ENCODE results near the gene APP.
A peak's percentile ranks its signal among the peaks of the same experiment; 100 is the strongest.
"Not testable (repeated sequence)": the region's sequence is repeated elsewhere in the genome, so short reads cannot be mapped to it uniquely, and the experiment has no call there.

Gene APP

GRCh38 chr21:26147535-26147934 is 23.0 kb downstream of the APP start:
- Mint-ChIP-seq H3K4me1 (ENCODE audit: low read depth) (peaks cover 9% of the 10 kb centered on the region), H3K4me3 (no peak overlapping the region), H3K9me3 (no peaks in the 10 kb centered on the region), H3K27ac (no peak overlapping the region), H3K27me3 (ENCODE audit: low read depth) (no peaks in the 10 kb centered on the region), H3K36me3 (ENCODE audit: low read depth) (peaks cover 2% of the 10 kb centered on the region)

- peaks cover 2% of the 10 kb centered on the region for H3K36me3 Mint-ChIP-seq (ENCODE audit: low read depth)
- H3K9me3 Mint-ChIP-seq, result no peaks in the 10 kb centered on the region
- no peak overlapping the region for H3K4me3 Mint-ChIP-seq
- H3K27me3 Mint-ChIP-seq (ENCODE audit: low read depth), result no peaks in the 10 kb centered on the region
- peaks cover 9% of the 10 kb centered on the region for H3K4me1 Mint-ChIP-seq (ENCODE audit: low read depth)
- H3K27ac Mint-ChIP-seq, result no peak overlapping the region
Observed at GRCh38 chr21:26146681-26147080, 23.9 kb downstream of the APP start.

- Mint-ChIP-seq H3K27ac (no peak overlapping the region), H3K4me1 (ENCODE audit: low read depth) (peaks cover 11% of the 10 kb centered on the region), H3K27me3 (ENCODE audit: low read depth) (no peaks in the 10 kb centered on the region), H3K9me3 (no peaks in the 10 kb centered on the region), H3K4me3 (no peak overlapping the region), H3K36me3 (ENCODE audit: low read depth) (peaks cover 2% of the 10 kb centered on the region)
Observed at GRCh38 chr21:26144031-26144430, 26.5 kb downstream of the APP start.

- Mint-ChIP-seq H3K27me3 (ENCODE audit: low read depth) (no peaks in the 10 kb centered on the region), H3K9me3 (no peaks in the 10 kb centered on the region), H3K27ac (no peak overlapping the region), H3K4me1 (ENCODE audit: low read depth) (peaks cover 3% of the 10 kb centered on the region), H3K36me3 (ENCODE audit: low read depth) (no peaks in the 10 kb centered on the region), H3K4me3 (no peak overlapping the region)
Observed at GRCh38 chr21:26142363-26142762, 28.2 kb downstream of the APP start.

- Mint-ChIP-seq H3K27me3 (ENCODE audit: low read depth) (no peaks in the 10 kb centered on the region), H3K4me1 (ENCODE audit: low read depth) (peaks cover 11% of the 10 kb centered on the region), H3K9me3 (no peaks in the 10 kb centered on the region), H3K27ac (no peak overlapping the region), H3K4me3 (no peak overlapping the region), H3K36me3 (ENCODE audit: low read depth) (no peaks in the 10 kb centered on the region)
Observed at GRCh38 chr21:26140926-26141325, 29.6 kb downstream of the APP start.

- H3K9me3 Mint-ChIP-seq, result no peaks in the 10 kb centered on the region
- H3K36me3 Mint-ChIP-seq (ENCODE audit: low read depth), result no peaks in the 10 kb centered on the region
- H3K4me1 Mint-ChIP-seq (ENCODE audit: low read depth), result peaks cover 11% of the 10 kb centered on the region
- no peaks in the 10 kb centered on the region for H3K27me3 Mint-ChIP-seq (ENCODE audit: low read depth)
- H3K4me3 Mint-ChIP-seq, result no peak overlapping the region
- no peak overlapping the region for H3K27ac Mint-ChIP-seq
Observed at GRCh38 chr21:26140164-26140579, 30.4 kb downstream of the APP start.

- no peaks in the 10 kb centered on the region for H3K9me3 Mint-ChIP-seq
- peaks cover 12% of the 10 kb centered on the region for H3K4me1 Mint-ChIP-seq (ENCODE audit: low read depth)
- H3K36me3 Mint-ChIP-seq (ENCODE audit: low read depth), result no peaks in the 10 kb centered on the region
- H3K27me3 Mint-ChIP-seq (ENCODE audit: low read depth), result no peaks in the 10 kb centered on the region
- no peak overlapping the region for H3K27ac Mint-ChIP-seq
- H3K4me3 Mint-ChIP-seq, result no peak overlapping the region
Observed at GRCh38 chr21:26138615-26139257, 31.8 kb downstream of the APP start.

- no peaks in the 10 kb centered on the region for H3K27me3 Mint-ChIP-seq (ENCODE audit: low read depth)
- no peaks in the 10 kb centered on the region for H3K36me3 Mint-ChIP-seq (ENCODE audit: low read depth)
- peaks cover 12% of the 10 kb centered on the region for H3K4me1 Mint-ChIP-seq (ENCODE audit: low read depth)
- no peaks in the 10 kb centered on the region for H3K9me3 Mint-ChIP-seq
- no peak overlapping the region for H3K4me3 Mint-ChIP-seq
- no peak overlapping the region for H3K27ac Mint-ChIP-seq
Observed at GRCh38 chr21:26137379-26138060, 33.0 kb downstream of the APP start.

GRCh38 chr21:26136671-26137070 is 33.9 kb downstream of the APP start:
- peaks cover 12% of the 10 kb centered on the region for H3K4me1 Mint-ChIP-seq (ENCODE audit: low read depth)
- peak overlapping the region; percentile 31 for H3K4me3 Mint-ChIP-seq
- H3K27me3 Mint-ChIP-seq (ENCODE audit: low read depth), result no peaks in the 10 kb centered on the region
- H3K27ac Mint-ChIP-seq, result no peak overlapping the region
- H3K36me3 Mint-ChIP-seq (ENCODE audit: low read depth), result no peaks in the 10 kb centered on the region
- H3K9me3 Mint-ChIP-seq, result no peaks in the 10 kb centered on the region

GRCh38 chr21:26135520-26135919 is 35.0 kb downstream of the APP start:
- no peak overlapping the region for H3K27ac Mint-ChIP-seq
- H3K9me3 Mint-ChIP-seq, result no peaks in the 10 kb centered on the region
- no peaks in the 10 kb centered on the region for H3K27me3 Mint-ChIP-seq (ENCODE audit: low read depth)
- peaks cover 12% of the 10 kb centered on the region for H3K4me1 Mint-ChIP-seq (ENCODE audit: low read depth)
- no peak overlapping the region for H3K4me3 Mint-ChIP-seq
- no peaks in the 10 kb centered on the region for H3K36me3 Mint-ChIP-seq (ENCODE audit: low read depth)

GRCh38 chr21:26131554-26131953 is 39.0 kb downstream of the APP start:
- H3K36me3 Mint-ChIP-seq (ENCODE audit: low read depth), result no peaks in the 10 kb centered on the region
- H3K9me3 Mint-ChIP-seq, result no peaks in the 10 kb centered on the region

GRCh38 chr21:26131053-26131452 is 39.5 kb downstream of the APP start:
- H3K9me3 Mint-ChIP-seq; H3K27me3 Mint-ChIP-seq (ENCODE audit: low read depth); H3K27ac Mint-ChIP-seq; H3K4me3 Mint-ChIP-seq; H3K4me1 Mint-ChIP-seq (ENCODE audit: low read depth); H3K36me3 Mint-ChIP-seq (ENCODE audit: low read depth): not testable (repeated sequence)

More at GRCh38 chr21:26131554-26131953, 39.0 kb downstream of the APP start:
- Mint-ChIP-seq H3K4me1 (ENCODE audit: low read depth) (peaks cover 2% of the 10 kb centered on the region), H3K27ac (no peak overlapping the region), H3K4me3 (no peak overlapping the region), H3K27me3 (ENCODE audit: low read depth) (no peaks in the 10 kb centered on the region)

GRCh38 chr21:26130249-26130881 is 40.2 kb downstream of the APP start:
- Mint-ChIP-seq H3K27ac (no peak overlapping the region), H3K4me3 (no peak overlapping the region), H3K36me3 (ENCODE audit: low read depth) (no peaks in the 10 kb centered on the region), H3K27me3 (ENCODE audit: low read depth) (no peaks in the 10 kb centered on the region), H3K4me1 (ENCODE audit: low read depth) (peaks cover 2% of the 10 kb centered on the region), H3K9me3 (no peaks in the 10 kb centered on the region)

GRCh38 chr21:26127918-26128317 is 42.7 kb downstream of the APP start:
- Mint-ChIP-seq H3K27me3 (ENCODE audit: low read depth) (no peaks in the 10 kb centered on the region), H3K4me1 (ENCODE audit: low read depth) (no peaks in the 10 kb centered on the region), H3K9me3 (no peaks in the 10 kb centered on the region), H3K4me3 (no peak overlapping the region), H3K36me3 (ENCODE audit: low read depth) (no peaks in the 10 kb centered on the region), H3K27ac (no peak overlapping the region)
